Stimulated activated CD4-positive, alpha-beta T cell treated with anti-CD3 and anti-CD28 coated beads, Interleukin-12 subunit alpha, Interleukin-12 subunit beta, amount 100 ng/mL, for 24 hours (primary cell): ENCODE results near the gene TTLL13.

ENCODE experiments used
- DNase-seq, 2 experiments: peaks; one replicate each; pipeline ENCODE4 v3.0.0-alpha.2; 2020; ENCODE audit warnings: low read depth in 2 of 2

The TTLL13 gene

DNA sequence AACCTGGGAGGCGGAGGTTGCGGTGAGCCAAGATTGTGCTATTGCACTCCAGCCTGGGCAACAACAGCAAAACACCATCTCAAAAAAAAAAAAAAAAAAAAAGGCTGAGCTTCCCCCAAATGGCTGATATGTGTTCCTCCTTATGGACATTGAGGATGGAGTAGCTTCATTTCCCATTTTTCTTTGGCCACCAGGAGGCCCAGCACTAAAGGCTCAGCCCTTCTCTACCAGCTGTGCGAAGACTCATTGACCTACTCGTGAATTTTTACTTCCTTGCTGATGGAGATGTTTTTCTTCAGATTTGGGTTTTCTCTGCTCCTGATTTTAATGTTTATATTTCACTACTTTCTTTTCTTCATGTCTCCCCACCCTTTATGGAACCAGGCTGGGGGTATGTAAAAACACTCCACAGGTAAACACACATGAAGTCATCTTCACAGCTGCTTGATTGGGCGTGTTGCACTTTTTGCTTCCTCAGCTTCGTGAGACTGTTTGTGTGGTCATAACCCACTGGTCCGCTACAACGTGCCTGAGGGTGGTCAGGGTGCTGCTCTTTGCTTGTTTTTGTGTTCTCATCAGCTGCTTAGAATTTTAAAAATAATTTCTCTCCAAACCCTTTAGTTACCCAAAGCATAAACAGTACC lies 34.7 kb upstream of the TTLL13 start:
- no peak for DNase-seq

DNA sequence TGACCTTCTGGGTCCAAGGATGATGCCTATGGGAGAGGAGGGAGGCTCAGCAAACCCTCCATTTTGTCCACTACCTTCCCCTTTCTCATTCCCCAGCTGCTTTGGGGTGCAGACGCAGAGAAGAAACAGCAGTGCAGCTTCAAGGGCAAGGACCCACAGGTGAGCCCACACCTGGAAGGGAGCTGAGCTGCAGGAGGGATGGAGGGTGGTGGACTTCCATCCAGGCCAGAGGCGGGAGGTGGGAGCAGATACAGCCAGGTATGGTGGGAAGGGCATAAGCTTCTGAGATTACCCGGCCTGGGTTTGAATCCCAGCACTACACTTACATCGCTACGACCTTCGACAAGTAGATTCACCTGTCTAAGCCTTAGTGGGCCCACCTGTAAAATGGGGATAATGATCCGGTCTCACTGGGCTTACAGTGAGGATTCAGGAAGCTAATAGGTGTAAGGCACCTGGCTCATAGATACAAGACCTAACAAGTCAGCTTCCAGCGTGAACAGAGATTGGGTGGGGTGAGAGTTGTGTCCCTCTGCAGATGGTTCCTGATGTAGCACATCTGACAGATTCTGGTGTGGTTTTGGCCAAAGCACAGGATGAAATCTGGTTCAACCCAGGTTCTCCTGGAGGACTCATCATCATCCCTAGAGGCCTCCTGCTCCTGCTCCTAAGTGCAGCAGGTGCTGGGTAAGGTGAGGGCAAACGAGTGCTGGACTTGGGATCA lies 31.5 kb upstream of the TTLL13 start:
- DNase-seq: no peak

DNA sequence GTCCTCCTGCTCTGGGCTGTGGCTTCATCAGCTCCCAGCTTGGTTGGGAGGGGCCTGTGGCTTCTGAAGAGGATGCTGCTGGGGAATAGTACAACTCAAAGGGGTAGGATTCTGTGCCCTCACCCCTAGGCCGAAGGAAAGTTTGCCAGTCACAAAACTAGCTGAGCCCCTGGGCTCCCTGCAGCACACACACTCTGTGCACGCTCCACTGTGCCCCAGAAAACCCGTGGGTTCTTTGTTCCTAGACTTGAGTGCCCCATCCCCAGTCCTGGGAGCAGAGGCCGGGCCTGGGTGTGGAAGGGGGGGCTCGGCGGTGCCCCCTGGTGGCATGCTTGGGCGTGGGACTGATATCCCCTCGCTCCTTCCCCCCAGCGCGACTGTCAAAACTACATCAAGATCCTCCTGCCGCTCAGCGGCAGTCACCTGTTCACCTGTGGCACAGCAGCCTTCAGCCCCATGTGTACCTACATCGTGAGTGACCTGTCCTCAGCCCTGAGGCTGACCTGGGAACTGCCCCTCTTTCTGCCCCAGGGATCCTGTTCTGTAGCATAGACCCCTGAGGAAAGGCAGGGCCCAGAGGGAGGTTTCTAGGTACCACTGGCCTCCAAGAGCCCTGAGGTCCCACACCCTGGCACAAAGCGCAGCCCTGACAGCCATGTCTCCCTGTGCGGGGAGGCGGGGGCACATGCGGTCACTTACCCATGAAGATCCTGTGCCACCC lies 29.8 kb upstream of the TTLL13 start:
- DNase-seq: peak in 1 of 2 experiments; percentile 41

DNA sequence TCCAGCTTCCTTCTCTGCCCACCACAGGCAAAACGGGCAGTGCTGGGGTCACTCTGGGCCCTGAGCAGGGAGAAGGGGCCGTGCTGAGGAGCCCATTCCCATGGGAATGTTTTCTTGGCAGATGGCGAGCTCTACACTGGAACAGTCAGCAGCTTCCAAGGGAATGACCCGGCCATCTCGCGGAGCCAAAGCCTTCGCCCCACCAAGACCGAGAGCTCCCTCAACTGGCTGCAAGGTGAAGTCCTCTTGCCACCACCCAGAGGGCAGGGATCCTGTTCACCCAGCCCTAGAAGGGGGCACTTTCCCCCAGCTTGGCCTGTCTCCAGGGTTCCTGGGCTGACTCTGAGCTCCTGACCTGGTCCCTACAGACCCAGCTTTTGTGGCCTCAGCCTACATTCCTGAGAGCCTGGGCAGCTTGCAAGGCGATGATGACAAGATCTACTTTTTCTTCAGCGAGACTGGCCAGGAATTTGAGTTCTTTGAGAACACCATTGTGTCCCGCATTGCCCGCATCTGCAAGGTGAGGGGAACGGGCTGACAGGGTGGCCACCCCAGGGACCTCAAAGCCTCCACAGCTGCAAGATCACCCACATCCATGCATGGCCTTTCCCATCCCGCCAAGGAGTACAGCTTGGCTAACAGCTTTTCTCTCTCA lies 28.0 kb upstream of the TTLL13 start:
- peak in 1 of 2 experiments; percentile 23 for DNase-seq

DNA sequence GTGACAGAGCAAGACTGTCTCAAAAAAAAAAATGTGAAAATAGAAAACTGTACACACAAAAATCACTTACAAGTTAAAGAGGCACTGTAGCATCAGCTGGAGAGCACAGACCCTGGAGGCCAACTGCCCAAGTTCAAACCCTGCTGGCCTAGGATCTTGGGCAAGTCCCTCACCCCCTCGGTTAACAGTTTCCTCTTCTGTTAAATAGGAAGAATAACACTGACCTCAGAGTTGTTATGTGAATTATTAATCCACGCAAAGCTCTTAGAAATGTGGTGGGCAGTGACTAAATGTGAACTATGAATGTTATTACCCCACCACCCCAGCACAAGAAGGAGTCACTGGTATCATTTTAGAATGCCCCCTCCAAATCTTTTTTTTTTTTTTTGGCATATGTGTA lies 26.8 kb upstream of the TTLL13 start:
- DNase-seq: no peak

DNA sequence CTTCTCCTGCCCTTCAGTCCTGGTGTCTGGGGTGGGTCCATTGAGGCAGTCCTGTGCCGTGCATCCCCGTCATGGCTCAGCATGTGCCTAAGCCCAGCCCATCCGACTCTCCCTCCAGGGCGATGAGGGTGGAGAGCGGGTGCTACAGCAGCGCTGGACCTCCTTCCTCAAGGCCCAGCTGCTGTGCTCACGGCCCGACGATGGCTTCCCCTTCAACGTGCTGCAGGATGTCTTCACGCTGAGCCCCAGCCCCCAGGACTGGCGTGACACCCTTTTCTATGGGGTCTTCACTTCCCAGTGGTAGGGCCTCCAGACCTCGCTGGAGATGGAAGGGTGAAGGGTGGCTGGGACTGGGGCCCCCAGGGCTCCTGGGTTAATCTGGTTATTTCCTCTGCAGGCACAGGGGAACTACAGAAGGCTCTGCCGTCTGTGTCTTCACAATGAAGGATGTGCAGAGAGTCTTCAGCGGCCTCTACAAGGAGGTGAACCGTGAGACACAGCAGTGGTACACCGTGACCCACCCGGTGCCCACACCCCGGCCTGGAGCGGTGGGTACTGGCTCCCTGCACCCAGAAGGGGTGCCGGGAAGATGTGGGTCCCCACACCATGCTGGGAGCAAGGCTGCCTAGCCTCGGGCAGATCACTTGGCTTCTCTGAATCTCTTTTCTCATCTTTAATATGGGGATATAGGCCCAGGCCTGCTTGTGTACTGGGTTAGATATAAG lies 25.8 kb upstream of the TTLL13 start:
- DNase-seq: no peak

DNA sequence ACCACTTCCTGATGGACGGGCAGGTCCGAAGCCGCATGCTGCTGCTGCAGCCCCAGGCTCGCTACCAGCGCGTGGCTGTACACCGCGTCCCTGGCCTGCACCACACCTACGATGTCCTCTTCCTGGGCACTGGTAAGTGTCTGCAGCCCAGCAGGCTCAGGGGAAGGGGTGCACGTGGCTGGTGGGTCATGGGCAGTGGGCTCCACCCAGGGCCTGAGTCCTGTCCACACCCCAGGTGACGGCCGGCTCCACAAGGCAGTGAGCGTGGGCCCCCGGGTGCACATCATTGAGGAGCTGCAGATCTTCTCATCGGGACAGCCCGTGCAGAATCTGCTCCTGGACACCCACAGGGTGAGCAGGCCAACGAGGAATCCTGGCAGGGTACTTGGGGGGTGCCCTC lies 24.3 kb upstream of the TTLL13 start:
- DNase-seq: no peak

DNA sequence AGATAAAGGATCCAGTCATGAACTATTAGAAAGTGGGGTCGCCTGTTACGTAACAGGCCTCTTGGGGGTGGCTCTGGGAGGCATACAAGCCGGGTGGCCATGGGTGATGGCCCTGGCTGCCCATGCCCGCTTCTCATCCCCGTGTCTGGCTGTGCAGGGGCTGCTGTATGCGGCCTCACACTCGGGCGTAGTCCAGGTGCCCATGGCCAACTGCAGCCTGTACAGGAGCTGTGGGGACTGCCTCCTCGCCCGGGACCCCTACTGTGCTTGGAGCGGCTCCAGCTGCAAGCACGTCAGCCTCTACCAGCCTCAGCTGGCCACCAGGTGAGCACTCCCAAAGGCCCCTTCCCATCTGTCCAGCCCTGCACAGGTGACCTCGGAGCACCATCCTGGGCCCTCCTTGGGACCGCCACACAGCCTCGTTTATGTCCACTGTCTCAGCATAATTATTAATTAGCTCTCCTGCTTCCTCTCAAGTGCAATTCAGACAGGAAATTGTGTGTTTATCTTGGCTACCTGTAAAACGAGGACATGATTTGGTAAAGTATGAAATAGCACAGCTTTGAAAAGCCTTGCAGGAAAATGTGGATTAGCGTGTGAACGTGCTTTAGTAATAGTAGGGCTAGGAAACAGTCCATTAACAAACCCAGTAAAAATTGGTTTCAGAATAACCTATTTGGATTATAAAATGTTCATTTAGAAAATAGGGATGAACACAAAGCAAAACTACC lies 23.7 kb upstream of the TTLL13 start:
- DNase-seq: no peak

DNA sequence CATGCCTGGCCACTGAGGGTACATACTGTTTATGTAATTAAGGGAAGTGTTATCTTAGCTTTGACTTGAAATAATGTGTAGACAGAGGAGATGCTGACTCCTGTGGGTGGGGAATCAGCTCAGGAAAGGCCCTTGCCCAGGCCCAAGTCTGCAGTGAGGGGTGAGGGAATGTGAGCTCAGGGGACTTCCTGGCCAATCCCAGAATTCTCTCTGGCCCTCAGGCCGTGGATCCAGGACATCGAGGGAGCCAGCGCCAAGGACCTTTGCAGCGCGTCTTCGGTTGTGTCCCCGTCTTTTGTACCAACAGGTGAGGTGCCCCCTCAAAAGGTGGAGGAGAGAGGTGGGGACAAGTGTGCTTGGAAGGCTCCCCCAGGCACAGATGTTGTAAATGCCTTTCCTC lies 22.0 kb upstream of the TTLL13 start:
- DNase-seq: no peak

DNA sequence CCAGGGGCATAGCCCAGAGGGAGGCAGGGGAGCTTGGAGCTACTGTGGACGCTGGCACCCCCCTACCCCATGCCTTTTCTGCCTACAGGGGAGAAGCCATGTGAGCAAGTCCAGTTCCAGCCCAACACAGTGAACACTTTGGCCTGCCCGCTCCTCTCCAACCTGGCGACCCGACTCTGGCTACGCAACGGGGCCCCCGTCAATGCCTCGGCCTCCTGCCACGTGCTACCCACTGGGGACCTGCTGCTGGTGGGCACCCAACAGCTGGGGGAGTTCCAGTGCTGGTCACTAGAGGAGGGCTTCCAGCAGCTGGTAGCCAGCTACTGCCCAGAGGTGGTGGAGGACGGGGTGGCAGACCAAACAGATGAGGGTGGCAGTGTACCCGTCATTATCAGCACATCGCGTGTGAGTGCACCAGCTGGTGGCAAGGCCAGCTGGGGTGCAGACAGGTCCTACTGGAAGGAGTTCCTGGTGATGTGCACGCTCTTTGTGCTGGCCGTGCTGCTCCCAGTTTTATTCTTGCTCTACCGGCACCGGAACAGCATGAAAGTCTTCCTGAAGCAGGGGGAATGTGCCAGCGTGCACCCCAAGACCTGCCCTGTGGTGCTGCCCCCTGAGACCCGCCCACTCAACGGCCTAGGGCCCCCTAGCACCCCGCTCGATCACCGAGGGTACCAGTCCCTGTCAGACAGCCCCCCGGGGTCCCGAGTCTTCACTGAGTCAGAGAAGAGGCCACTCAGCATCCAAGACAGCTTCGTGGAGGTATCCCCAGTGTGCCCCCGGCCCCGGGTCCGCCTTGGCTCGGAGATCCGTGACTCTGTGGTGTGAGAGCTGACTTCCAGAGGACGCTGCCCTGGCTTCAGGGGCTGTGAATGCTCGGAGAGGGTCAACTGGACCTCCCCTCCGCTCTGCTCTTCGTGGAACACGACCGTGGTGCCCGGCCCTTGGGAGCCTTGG lies 21.3 kb upstream of the TTLL13 start:
- DNase-seq: no peak

DNA sequence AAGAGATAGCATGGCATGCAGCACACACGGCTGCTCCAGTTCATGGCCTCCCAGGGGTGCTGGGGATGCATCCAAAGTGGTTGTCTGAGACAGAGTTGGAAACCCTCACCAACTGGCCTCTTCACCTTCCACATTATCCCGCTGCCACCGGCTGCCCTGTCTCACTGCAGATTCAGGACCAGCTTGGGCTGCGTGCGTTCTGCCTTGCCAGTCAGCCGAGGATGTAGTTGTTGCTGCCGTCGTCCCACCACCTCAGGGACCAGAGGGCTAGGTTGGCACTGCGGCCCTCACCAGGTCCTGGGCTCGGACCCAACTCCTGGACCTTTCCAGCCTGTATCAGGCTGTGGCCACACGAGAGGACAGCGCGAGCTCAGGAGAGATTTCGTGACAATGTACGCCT lies 20.4 kb upstream of the TTLL13 start:
- no peak for DNase-seq

DNA sequence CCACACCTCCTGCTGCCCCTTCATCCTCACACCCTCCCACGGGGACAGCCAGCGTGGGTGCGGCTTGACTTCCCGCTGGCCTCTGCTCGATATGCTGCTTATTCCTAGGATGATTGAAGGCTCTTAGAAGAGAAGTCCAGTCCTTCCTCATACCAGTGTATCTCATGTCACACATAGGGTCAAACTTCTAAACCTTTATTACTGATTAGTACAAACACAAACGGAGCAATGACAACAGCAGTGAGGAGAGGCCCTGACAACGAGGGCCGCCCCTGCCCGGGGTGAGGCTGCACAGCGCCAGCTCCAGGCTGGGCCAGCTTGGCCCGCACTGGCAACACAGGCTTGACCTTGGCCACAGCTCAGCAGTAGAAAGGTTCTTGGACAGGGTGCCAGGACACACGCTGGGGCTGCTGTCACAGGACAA lies 19.3 kb upstream of the TTLL13 start:
- DNase-seq: no peak

DNA sequence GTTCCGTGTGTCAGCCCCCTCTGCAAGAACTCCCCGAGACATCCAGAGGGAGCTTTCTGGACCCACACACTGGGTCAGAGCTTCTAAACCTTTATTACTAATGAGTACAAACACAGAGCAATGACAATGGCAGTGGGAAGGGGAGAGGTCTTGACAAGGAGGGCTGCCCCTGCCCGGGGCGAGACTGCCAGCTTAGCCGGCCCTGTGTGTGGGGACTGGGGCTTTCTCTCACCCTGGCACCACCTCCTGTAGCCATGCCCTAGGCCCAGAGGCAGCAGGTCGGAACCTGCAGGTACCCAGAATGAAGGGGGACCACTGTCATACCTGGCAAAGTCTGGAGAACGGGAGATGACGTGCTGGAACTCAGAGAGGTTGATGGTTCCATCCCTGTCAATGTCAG lies 18.7 kb upstream of the TTLL13 start:
- no peak for DNase-seq

DNA sequence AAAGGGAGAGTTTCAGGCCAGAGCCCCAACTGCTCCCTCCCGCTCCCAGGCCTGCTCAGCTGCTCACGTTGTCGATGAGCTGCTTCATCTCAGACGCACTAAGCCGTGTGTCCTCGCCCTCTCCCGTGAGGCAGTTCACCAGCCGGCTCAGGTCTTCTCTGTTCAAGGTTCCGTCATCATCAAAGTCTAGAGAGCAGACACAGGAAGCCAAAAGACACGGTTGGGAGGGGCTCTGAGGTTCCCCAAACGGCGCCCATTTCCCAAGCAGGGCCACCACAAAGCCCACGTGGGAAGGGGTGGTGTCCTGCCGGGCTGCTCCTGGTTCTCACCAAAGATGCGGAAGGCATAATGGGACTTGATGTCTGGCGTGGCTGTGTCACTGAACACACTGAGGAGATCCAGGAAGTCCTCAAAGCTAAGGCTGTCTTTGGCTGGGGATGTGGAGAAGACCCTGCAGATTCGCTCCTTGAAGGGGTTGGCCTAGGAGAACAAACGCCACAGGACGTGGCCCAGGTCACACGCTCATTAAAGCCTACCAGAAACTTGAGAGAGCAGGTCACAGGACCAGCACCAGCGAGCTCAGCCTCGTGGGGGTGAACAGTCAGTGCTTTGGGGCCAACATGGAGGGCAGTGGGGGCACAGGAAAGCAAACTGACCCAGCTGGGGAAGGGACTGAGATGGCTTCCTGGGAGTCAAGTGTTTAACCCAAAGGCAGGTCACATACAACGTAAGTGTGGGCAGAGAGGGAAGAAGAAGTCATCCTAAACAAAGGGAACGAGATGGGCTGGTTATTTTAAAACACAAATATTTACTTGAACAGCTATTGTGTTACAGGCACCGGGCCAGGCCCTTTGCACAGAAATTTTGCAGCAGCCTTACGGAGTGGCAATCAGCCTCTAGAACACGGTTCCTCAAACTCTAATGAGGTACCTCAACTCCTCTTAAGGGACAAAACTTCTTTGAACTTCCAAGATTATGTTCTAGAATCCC lies 18.0 kb upstream of the TTLL13 start:
- peak; percentile 51 to 58 for DNase-seq

DNA sequence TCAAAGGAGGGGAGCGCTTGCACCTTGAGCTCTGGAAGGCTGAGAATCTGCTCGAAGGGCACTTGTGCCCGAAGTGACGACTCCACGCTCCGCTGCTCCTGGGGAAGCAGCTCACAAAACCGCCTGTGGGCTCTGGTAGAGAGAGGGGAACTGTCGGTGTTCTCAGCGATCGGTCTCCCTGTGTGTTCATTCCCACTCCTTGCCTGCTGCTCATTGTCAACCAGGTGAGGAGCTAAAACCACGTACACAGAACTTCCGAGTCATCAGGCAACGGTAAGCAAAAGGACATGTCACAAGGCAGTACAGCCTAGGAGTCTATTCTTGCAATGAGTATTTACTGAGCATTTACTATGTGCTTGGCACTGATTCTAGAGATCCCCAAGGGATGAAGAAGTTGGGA lies 17.2 kb upstream of the TTLL13 start:
- DNase-seq: no peak

DNA sequence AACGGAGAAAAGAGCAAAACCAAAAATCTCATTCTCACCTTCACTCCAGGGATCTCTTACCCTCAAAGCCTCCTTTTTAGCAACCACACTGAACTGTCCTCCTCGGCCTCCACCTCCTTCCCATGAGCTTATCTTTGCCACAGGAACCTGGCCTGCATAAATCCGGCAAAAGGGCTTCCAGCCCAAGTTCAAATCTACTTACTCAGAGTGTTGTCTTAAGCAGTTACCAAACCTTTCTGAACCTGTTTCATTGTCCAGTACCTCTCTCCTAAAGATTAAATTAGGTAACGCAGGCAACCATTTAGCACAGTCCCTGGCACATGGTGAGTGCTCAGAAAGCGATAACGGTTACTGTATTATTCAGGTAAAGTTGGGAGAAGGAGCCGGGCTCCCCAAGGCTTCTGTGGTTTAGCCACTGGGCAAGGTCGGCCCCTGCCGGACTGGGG lies 16.4 kb upstream of the TTLL13 start:
- DNase-seq: no peak

DNA sequence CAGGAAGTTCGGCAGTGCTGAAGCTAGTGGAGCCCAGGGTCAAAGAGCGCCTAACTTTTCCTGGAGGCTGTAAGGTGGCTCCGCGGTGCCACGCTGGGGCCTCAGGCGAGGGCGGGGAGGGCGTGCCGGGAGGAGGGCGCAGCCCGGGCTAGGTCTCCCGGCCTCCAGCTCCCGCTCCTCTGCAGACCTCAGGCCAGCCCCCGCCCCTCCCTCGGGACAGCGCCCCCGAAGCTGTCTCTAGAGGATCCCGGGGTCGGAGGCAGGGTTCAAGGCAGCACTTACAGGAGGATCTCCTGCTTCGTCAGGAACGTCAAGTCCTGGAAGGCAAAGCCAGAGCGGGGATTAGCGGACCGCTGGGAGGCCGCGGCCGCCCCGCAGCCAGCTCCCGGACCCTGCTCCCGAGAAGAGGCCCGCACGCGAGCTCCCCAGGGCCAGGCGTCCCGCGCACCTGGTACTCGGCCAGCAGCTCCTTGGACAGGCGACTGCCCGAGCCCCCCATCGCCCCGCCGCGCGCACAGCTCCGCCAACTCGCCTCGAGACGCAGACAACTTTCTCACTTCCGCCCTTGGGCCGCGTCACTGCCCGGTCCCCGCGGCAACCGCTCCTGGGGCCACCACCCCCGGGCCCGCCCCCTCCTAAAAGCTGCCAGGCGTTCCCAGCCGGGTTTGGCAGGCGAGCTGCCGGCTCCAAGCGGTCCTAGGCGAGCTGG lies 15.8 kb upstream of the TTLL13 start, which contains the start of gene CIB1:
TSS of gene CIB1 (minus strand) at position 555 of the 709 bp plus-strand sequence. CDS start at position 499, 56 bp downstream.
- DNase-seq: peak; percentile 93 to 96
